Ramos (cell line): ENCODE results near the gene PROM2.

Source experiments
- in situ Hi-C: fragments of 300-500 bp; cut with MboI; formaldehyde crosslinking; loops from one replicate; pipeline ENCODE4 v1.14.3; 2022; ENCODE audit warnings: low sequenced_read_pairs; ENCODE audit not compliant: unreplicated experiment

The PROM2 gene

DNA sequence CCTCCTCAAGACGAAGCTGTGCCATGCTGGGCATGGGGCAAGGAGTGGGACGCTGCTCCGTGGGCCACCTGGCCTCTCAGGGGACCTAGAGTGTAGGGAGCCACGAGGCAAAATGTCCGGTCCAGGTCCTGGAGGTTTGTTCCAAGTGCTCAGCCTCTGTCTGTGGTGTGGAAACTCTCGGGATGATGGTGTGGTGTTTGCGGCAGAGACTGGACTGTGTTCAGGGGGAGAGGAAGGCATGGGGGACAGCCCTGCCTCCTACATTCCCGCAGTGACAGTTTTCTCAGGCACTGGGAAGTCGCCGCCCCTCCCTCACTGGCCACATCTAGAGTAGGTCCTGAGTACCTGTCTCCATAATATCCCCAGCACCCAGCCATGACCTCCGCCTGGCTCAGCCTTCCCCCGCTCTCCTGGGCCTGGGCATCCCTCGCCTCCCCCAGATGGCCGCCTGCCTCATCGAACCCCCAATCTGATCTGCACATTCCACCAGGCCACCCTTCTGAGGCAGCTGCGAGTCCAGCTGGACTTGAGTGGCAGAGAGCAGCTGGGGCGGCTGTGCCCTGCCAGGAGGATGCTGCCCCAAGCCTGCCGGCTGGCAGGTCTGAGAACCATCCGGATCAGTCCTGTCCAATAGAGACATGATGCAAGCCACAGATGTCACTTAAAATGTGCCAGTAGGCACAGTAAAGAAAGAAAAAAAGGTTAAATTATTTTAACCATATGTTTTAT lies 29.1 kb downstream of the PROM2 start:
- in situ Hi-C loops, result no loop called here

GRCh38 chr2:95305380-95306061 lies 31.3 kb downstream of the PROM2 start:
- in situ Hi-C loops, result no loop called here

GRCh38 chr2:95306336-95306895 lies 32.2 kb downstream of the PROM2 start:
- in situ Hi-C loops, result no loop called here

- in situ Hi-C loops, result no loop called here
Observed at GRCh38 chr2:95307036-95307435, 32.8 kb downstream of the PROM2 start.

DNA sequence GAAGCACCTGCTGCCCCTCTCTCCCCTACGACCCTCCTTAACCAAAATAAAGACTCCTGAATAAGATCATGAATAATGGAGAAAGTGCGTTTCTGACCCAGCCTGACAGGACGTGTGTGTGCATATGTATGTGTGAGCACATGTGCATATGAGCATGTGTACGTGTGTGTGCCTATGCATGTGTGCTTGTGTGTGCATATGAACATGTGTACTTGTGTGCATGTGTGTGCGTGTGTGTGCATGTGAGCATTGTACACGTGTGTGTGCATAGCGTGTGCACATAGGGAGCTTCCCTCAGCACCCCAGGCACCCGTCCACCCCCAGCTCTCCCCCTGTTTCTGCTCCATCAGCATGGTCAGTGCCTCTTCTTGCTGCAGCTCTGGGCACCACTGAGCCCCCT lies 33.6 kb downstream of the PROM2 start:
- in situ Hi-C loops, result no loop called here

DNA sequence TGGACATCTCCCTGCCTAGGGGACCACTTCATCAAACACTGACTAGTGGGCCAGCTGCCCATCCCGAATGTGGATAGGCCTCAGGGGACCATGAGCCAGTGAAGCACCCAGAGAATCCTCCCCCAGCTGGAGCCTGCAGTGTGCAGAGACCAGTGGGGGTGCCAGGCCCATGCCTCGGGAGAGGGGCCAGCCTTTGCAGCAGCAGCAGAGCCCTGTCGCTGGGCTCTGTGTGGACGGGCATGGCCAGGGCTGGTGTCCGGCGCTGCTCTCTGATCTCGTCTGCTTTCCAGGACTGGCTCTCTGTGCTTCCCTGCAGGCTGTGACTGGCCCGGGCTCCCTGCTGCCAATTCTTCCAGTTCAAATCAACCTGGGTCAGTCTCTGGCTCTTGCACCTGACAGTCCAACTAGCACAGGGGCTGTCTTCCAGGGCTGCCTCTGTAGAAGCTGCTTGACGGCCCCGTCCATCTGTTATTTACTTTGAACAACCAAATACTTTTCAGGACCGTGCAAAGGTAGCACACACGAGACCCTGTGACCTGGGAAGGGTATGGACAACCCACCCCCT lies 34.3 kb downstream of the PROM2 start:
- in situ Hi-C loops, result no loop called here

GRCh38 chr2:95309599-95309998 lies 35.4 kb downstream of the PROM2 start:
- in situ Hi-C loops, result no loop called here

- in situ Hi-C loops, result no loop called here
Observed at GRCh38 chr2:95310216-95310615, 36.0 kb downstream of the PROM2 start.

- in situ Hi-C loops, result no loop called here
Observed at GRCh38 chr2:95310651-95311050, 36.4 kb downstream of the PROM2 start.

GRCh38 chr2:95311815-95312542 lies 37.7 kb downstream of the PROM2 start:
- in situ Hi-C loops, result no loop called here

DNA sequence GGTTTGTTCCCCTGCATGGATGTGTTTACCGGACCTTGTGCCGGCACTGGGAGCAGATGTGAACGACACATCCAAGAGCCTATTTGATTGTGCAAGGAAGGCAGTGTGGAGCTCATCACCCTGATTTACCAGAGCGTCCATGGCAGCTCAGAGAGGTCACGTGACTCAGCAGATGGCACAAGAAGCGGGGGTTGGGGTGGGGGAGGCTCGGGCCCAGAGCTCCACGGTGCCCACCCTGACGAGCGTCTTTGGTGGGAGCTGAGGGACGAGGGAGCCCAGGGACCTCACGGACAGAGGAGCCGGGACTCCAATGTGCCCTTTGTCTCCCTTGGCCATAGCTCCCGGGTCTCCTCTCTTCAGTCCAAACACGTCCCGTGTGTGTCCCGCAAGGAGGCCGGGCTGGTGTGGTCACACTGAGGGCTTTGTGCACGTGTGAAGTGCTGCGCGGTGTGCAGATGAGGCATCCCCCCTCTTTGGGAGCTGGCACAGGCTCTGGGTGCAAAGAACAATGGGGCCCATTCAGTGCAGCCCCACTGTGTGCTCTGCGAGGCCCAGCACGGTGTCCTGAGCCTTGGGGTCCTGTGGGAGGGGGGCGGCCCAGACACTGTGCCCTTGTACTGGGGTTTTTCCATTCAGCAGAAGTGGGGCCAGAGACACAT lies 38.4 kb downstream of the PROM2 start:
- in situ Hi-C loops, result no loop called here

- in situ Hi-C loops, result no loop called here
Observed at GRCh38 chr2:95313296-95314131, 39.3 kb downstream of the PROM2 start.

DNA sequence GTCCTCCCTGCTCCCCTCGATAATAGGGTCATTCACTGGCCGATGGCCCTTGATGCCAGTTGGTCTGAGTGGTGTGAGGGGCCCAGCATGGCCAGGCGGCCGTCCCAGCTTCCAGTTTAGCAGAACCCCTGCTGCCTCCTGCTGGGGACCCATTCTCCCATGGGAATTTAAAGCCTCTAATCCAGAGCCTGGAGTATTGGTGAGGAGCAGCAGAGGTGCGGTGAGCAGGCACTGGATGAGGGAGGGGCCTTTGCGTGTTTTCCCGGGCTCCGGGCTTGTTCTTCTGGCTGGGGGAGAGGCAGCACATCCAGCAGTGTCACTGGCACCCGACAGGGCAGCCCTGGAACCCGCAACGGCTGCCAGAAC lies 40.3 kb downstream of the PROM2 start:
- in situ Hi-C loops, result no loop called here

DNA sequence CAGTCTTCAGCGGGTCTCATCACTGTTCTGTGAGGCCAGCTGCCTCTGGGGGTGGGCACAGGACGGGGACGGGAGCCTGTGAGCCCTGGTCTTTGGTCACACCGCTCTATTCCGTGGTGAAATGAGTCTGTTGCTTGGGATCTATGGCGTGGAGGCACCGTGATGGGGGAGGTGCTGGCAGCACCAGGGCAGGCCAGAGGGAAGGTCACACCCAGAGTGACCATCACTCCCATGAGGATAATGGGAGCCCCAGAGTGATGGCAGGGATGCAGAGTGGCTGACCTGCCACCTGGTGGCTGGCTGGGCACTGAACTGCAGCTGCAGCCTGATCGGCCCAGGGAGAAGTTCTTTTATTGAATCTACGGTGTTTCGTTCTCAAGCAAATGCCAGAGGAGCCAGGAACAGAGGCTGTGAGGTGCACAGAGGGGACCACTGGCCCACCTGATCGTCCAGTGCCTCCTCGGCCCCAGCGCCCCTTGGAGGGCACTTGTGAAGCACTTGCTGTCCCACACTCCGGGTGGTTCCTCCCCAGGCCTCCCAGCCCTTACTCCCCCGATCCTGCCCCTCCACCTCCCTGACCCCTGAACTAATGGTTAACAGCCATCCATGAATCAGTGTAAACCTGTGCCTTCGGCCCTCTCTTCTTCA lies 40.8 kb downstream of the PROM2 start:
- in situ Hi-C loops, result no loop called here

GRCh38 chr2:95315801-95316411 lies 41.7 kb downstream of the PROM2 start:
- in situ Hi-C loops, result no loop called here

DNA sequence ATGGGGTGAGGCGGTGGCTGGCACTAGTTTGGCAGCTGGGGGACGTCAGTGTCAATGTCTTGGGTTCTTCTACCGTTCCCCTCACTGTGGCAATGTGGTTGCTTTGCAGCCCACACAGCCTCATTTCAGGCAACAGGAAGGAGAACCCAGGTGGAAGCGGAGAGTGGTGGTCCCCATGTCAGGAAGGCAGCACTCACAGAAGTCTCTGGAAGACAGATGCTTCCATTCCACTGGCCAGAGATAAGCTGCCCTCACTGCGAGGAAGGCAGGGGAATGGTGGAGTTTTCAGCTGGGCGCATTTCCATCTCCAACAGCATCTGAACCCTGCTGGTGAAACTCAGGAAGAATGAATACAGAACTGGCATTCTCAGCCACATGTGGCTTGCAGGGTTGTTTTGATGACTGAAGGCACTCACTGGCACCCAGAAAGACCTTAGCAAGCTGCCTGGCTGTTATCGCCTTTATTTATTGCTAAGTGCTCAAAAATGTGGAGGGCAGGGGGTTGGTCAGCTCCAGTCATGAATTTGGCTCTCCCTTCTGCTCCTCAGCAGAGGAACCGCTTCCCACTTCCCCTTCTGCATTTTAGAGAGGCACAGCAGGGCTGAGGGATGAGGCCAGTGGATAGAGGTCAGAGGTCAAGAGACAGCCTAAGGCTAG lies 42.3 kb downstream of the PROM2 start:
- in situ Hi-C loops, result no loop called here

GRCh38 chr2:95317123-95317500 lies 42.9 kb downstream of the PROM2 start:
- in situ Hi-C loops, result no loop called here
